Cardiac muscle cell (in vitro differentiated cells and primary cell): Measurements from ENCODE around the gene VTCN1. TPM values are rescaled to one million over a fixed set of nuclear protein-coding genes. Genes with fewer than 3 reads are reported as not detected.
A peak's percentile ranks its signal among the peaks of the same experiment; 100 is the strongest.

ENCODE experiments used
- DNase-seq, 2 donors: peaks; one replicate each; pipeline versions ENCODE4 v3.0.0 to v3.0.0-alpha.2; 2010 to 2017; ENCODE audit warnings: low read depth in 1 of 2, low spot score in 1 of 2
- H3K27ac ChIP-seq: fragments of 200-600 bp; sonication (generic); 2 replicates; pipeline ENCODE4 v1.5.1; 2016
- H3K27me3 ChIP-seq: fragments of 200-600 bp; sonication (generic); 2 replicates; pipeline ENCODE4 v1.6.0; 2016; ENCODE audit warnings: control low read depth
- H3K36me3 ChIP-seq: fragments of 200-600 bp; sonication (generic); 2 replicates; pipeline ENCODE4 v1.5.1; 2016; ENCODE audit warnings: control low read depth
- H3K4me1 ChIP-seq: fragments of 200-600 bp; sonication (generic); 2 replicates; pipeline ENCODE4 v1.8.1; 2017; ENCODE audit warnings: low read depth, mild to moderate bottlenecking, mixed run types
- H3K4me3 ChIP-seq: fragments of 200-600 bp; sonication (generic); 2 replicates; pipeline ENCODE4 v1.5.1; 2016; ENCODE audit warnings: mild to moderate bottlenecking
- H3K9me3 ChIP-seq: fragments of 200-600 bp; sonication (generic); 2 replicates; pipeline ENCODE4 v1.5.1; 2017; ENCODE audit warnings: low read depth, mild to moderate bottlenecking, control low read depth
- CTCF ChIP-seq: IDR thresholded peaks from 2 replicates; pipeline ENCODE4 v1.5.1; 2012; ENCODE audit warnings: low read depth, mild to moderate bottlenecking, low read length
- polyA plus RNA-seq: library from polyadenylated mRNA; unstranded; fragments of >200 nt; fragmentation: Nextera tagmentation; extraction: Ambion mirVana; gene quantifications from 2 replicates; pipeline ENCODE4 v1.2.1, GENCODE V29; 2016
- total RNA-seq: library from RNA; depleted of rRNA; stranded (reverse); fragments of >200 nt; gene quantifications from 2 replicates; pipeline ENCODE4 v1.2.3, GENCODE V29; 2016

VTCN1 gene
- total and polyA plus RNA-seq, 2 experiments from 2014 or later, result 0.70 TPM; not detected in 1

- H3K4me3 ChIP-seq, result no peak overlapping the region
- H3K4me1 ChIP-seq, result peaks cover 15% of the 10 kb centered on the region
- no peaks in the 10 kb centered on the region for H3K36me3 ChIP-seq
- H3K27ac ChIP-seq, result no peak overlapping the region
- no peak for DNase-seq
- no peaks in the 10 kb centered on the region for H3K27me3 ChIP-seq
- no peaks in the 10 kb centered on the region for H3K9me3 ChIP-seq
- TF ChIP-seq CTCF, result no peak
Observed at GRCh38 chr1:117137281-117137855, 73.4 kb downstream of the VTCN1 start.

- H3K27ac ChIP-seq, result no peak overlapping the region
- DNase-seq, result no peak
- H3K36me3 ChIP-seq, result no peaks in the 10 kb centered on the region
- H3K4me1 ChIP-seq, result peaks cover 15% of the 10 kb centered on the region
- no peaks in the 10 kb centered on the region for H3K9me3 ChIP-seq
- no peak for TF ChIP-seq CTCF
- no peaks in the 10 kb centered on the region for H3K27me3 ChIP-seq
- H3K4me3 ChIP-seq, result no peak overlapping the region
Observed at GRCh38 chr1:117136749-117137148, 74.0 kb downstream of the VTCN1 start.

- H3K9me3 ChIP-seq, result no peaks in the 10 kb centered on the region
- no peak for DNase-seq
- no peaks in the 10 kb centered on the region for H3K36me3 ChIP-seq
- H3K27me3 ChIP-seq, result no peaks in the 10 kb centered on the region
- no peak overlapping the region for H3K27ac ChIP-seq
- no peak for TF ChIP-seq CTCF
- peaks cover 15% of the 10 kb centered on the region for H3K4me1 ChIP-seq
- no peak overlapping the region for H3K4me3 ChIP-seq
Observed at GRCh38 chr1:117135329-117135728, 75.4 kb downstream of the VTCN1 start.

- DNase-seq, result no peak
Observed at GRCh38 chr1:117130526-117130925, 80.2 kb downstream of the VTCN1 start.

GRCh38 chr1:117128323-117129079 is 82.2 kb downstream of the VTCN1 start:
- TF ChIP-seq CTCF, result peak; percentile 48
- no peaks in the 10 kb centered on the region for H3K27me3 ChIP-seq
- H3K4me1 ChIP-seq, result peaks cover 11% of the 10 kb centered on the region
- DNase-seq, result peak in 1 of 2 donors; percentile 69
- no peaks in the 10 kb centered on the region for H3K9me3 ChIP-seq
- H3K4me3 ChIP-seq, result no peak overlapping the region
- H3K36me3 ChIP-seq, result no peaks in the 10 kb centered on the region
- H3K27ac ChIP-seq, result no peak overlapping the region

More at GRCh38 chr1:117130526-117130925, 80.2 kb downstream of the VTCN1 start:
- TF ChIP-seq CTCF, result no peak
- H3K27ac ChIP-seq, result no peak overlapping the region
- no peaks in the 10 kb centered on the region for H3K27me3 ChIP-seq
- no peaks in the 10 kb centered on the region for H3K9me3 ChIP-seq
- H3K4me1 ChIP-seq, result peaks cover 11% of the 10 kb centered on the region
- no peak overlapping the region for H3K4me3 ChIP-seq
- no peaks in the 10 kb centered on the region for H3K36me3 ChIP-seq
